Choroid plexus epithelial cell (primary cell): ENCODE data around the gene GLRB.
"Not testable (repeated sequence)": the region's sequence is repeated elsewhere in the genome, so short reads cannot be mapped to it uniquely, and the experiment has no call there.

Experiments used
- DNase-seq: peaks from one replicate; pipeline ENCODE4 v3.0.0-alpha.2; 2010; ENCODE audit warnings: low read depth
- H3K4me3 ChIP-seq: 2 replicates; pipeline ENCODE4 v1.5.1; 2011; ENCODE audit warnings: low read depth, mild to moderate bottlenecking, control low read depth, low read length, moderate library complexity
- CTCF ChIP-seq: conservative IDR thresholded peaks from 2 replicates; pipeline ENCODE4 v1.5.1; 2011; ENCODE audit warnings: low read depth, mild to moderate bottlenecking, control low read depth, inconsistent platforms, low read length, moderate library complexity

GLRB gene

GRCh38 chr4:157050561-157050960, 25.4 kb upstream of the GLRB start:
- DNase-seq: no peak
- TF ChIP-seq CTCF: no peak

GRCh38 chr4:157052429-157053040, 23.4 kb upstream of the GLRB start:
- H3K4me3 ChIP-seq: no peak overlapping the region
- no peak for TF ChIP-seq CTCF
- DNase-seq: peak; percentile 47

More at GRCh38 chr4:157050561-157050960, 25.4 kb upstream of the GLRB start:
- H3K4me3 ChIP-seq: no peak overlapping the region

- H3K4me3 ChIP-seq: no peak overlapping the region
- no peak for DNase-seq
- no peak for TF ChIP-seq CTCF
Measured at GRCh38 chr4:157057218-157057617, 18.7 kb upstream of the GLRB start.

- not testable (repeated sequence) for H3K4me3 ChIP-seq
- DNase-seq: peak; percentile 20
Measured at GRCh38 chr4:157058899-157059298, 17.1 kb upstream of the GLRB start.

- peak; percentile 45 for DNase-seq
- H3K4me3 ChIP-seq: no peak overlapping the region
- no peak for TF ChIP-seq CTCF
Measured at GRCh38 chr4:157072002-157072401, 3.9 kb upstream of the GLRB start.

- H3K4me3 ChIP-seq: peak overlapping the region; percentile 79
- TF ChIP-seq CTCF: no peak
- no peak for DNase-seq
Measured at GRCh38 chr4:157075401-157075800, 549 bp upstream of the GLRB start.

- no peak for DNase-seq
- peak overlapping the region; percentile 79 for H3K4me3 ChIP-seq
- no peak for TF ChIP-seq CTCF
Measured at GRCh38 chr4:157076578-157076947, 613 bp downstream of the GLRB start.

- no peak for TF ChIP-seq CTCF
- DNase-seq: no peak
- no peak overlapping the region for H3K4me3 ChIP-seq
Measured at GRCh38 chr4:157079441-157079840, 3.5 kb downstream of the GLRB start.
